Measurements from ENCODE around the gene RARA.
A peak's percentile ranks its signal among the peaks of the same experiment; 100 is the strongest.

The RARA gene

GRCh38 chr17:40320756-40321523 lies 12.0 kb downstream of the RARA start:
- H3K4me2 ChIP-seq = peak overlapping the region; percentile 100
- H4K20me1 ChIP-seq = peaks cover 73% of the 10 kb centered on the region
- H3K4me1 ChIP-seq = peaks cover 95% of the 10 kb centered on the region
- H3K27ac ChIP-seq = no peak overlapping the region
- no peak overlapping the region for H3K9ac ChIP-seq
- no peaks in the 10 kb centered on the region for H3K9me3 ChIP-seq
- no peaks in the 10 kb centered on the region; the same call in 1 of the 2 replicates for H3K27me3 ChIP-seq
- TF ChIP-seq Cebpa-rat (IDR thresholded peaks at IDR 0.05) = no peak
- H3K4me3 ChIP-seq = peak overlapping the region; percentile 38; the same call in 1 of the 2 replicates
- no peaks in the 10 kb centered on the region for H3K36me3 ChIP-seq

- no peak for TF ChIP-seq Cebpa-rat (IDR thresholded peaks at IDR 0.05)
- H3K9me3 ChIP-seq = no peaks in the 10 kb centered on the region
- H3K4me3 ChIP-seq = peak overlapping the region; percentile 38
- no peaks in the 10 kb centered on the region; the same call in 1 of the 2 replicates for H3K27me3 ChIP-seq
- peaks cover 95% of the 10 kb centered on the region for H3K4me1 ChIP-seq
- H3K4me2 ChIP-seq = peak overlapping the region; percentile 100
- no peak overlapping the region for H3K9ac ChIP-seq
- H4K20me1 ChIP-seq = peaks cover 79% of the 10 kb centered on the region
- H3K36me3 ChIP-seq = no peaks in the 10 kb centered on the region
- no peak overlapping the region for H3K27ac ChIP-seq
Measured at GRCh38 chr17:40321524-40321929, 12.5 kb downstream of the RARA start.

- Histone ChIP-seq H4K20me1 (peaks cover 83% of the 10 kb centered on the region), H3K27me3 (no peaks in the 10 kb centered on the region; the same call in 1 of the 2 replicates), H3K9me3 (no peaks in the 10 kb centered on the region), H3K4me2 (peak overlapping the region; percentile 100), H3K36me3 (no peaks in the 10 kb centered on the region), H3K9ac (0 out of 2 replicates have a peak overlapping the region, but pooled peaks have one; percentile 45), H3K27ac (peak overlapping the region; percentile 79), H3K4me1 (peaks cover 95% of the 10 kb centered on the region), H3K4me3 (peak overlapping the region; percentile 38)
- TF ChIP-seq Cebpa-rat (IDR thresholded peaks at IDR 0.05) = no peak
Measured at GRCh38 chr17:40321961-40322357, 13.0 kb downstream of the RARA start.

- H3K27me3 ChIP-seq = no peaks in the 10 kb centered on the region; the same call in 1 of the 2 replicates
- H3K4me1 ChIP-seq = peaks cover 95% of the 10 kb centered on the region
- peak overlapping the region; percentile 45; the same call in 1 of the 2 replicates for H3K9ac ChIP-seq
- no peaks in the 10 kb centered on the region for H3K9me3 ChIP-seq
- H3K4me3 ChIP-seq = peak overlapping the region; percentile 38
- no peaks in the 10 kb centered on the region for H3K36me3 ChIP-seq
- H3K4me2 ChIP-seq = peak overlapping the region; percentile 100
- peaks cover 90% of the 10 kb centered on the region for H4K20me1 ChIP-seq
- no peak for TF ChIP-seq Cebpa-rat (IDR thresholded peaks at IDR 0.05)
- H3K27ac ChIP-seq = peak overlapping the region; percentile 79
Measured at GRCh38 chr17:40322358-40323315, 13.7 kb downstream of the RARA start.

GRCh38 chr17:40323391-40324381 lies 14.7 kb downstream of the RARA start:
- TF ChIP-seq Cebpa-rat (IDR thresholded peaks at IDR 0.05) = no peak
- Histone ChIP-seq H3K9ac (peak overlapping the region; percentile 27; the same call in 1 of the 2 replicates), H3K4me1 (peaks cover 97% of the 10 kb centered on the region), H3K9me3 (no peaks in the 10 kb centered on the region), H3K27ac (peak overlapping the region; percentile 79), H3K27me3 (no peaks in the 10 kb centered on the region; the same call in 1 of the 2 replicates), H3K36me3 (no peaks in the 10 kb centered on the region), H3K4me3 (peak overlapping the region; percentile 38), H4K20me1 (peaks cover 93% of the 10 kb centered on the region), H3K4me2 (peak overlapping the region; percentile 100)

GRCh38 chr17:40325156-40326013 lies 16.4 kb downstream of the RARA start:
- no peaks in the 10 kb centered on the region for H3K36me3 ChIP-seq
- TF ChIP-seq Cebpa-rat (IDR thresholded peaks at IDR 0.05) = no peak
- H3K27me3 ChIP-seq = no peaks in the 10 kb centered on the region
- no peak overlapping the region for H3K9ac ChIP-seq
- no peaks in the 10 kb centered on the region for H3K9me3 ChIP-seq
- peaks cover 96% of the 10 kb centered on the region for H3K4me1 ChIP-seq
- H4K20me1 ChIP-seq = peaks cover 85% of the 10 kb centered on the region
- H3K4me2 ChIP-seq = peak overlapping the region; percentile 100
- H3K4me3 ChIP-seq = no peak overlapping the region
- no peak overlapping the region for H3K27ac ChIP-seq

GRCh38 chr17:40326014-40326831 lies 17.2 kb downstream of the RARA start:
- Histone ChIP-seq H3K36me3 (peaks cover 6% of the 10 kb centered on the region; the same call in 1 of the 2 replicates), H3K4me1 (peaks cover 96% of the 10 kb centered on the region), H3K9me3 (no peaks in the 10 kb centered on the region), H3K27ac (peak overlapping the region; percentile 53), H3K27me3 (no peaks in the 10 kb centered on the region), H3K4me2 (peak overlapping the region; percentile 100), H3K9ac (peak overlapping the region; percentile 32; the same call in 1 of the 2 replicates), H4K20me1 (peaks cover 85% of the 10 kb centered on the region), H3K4me3 (peak overlapping the region; percentile 31)
- peak; percentile 33; the same call in 1 of the 2 replicates for TF ChIP-seq Cebpa-rat (IDR thresholded peaks at IDR 0.05)

All from BLaER1 (cell line).